BJ (cell line): ENCODE data around the gene SMARCA2. TPM values are rescaled to one million over a fixed set of nuclear protein-coding genes. Genes with fewer than 3 reads are reported as not detected.

Experiments used
- CTCF ChIA-PET: fragments of 350-600 bp; formaldehyde crosslinking; extraction: SDS; loops from one replicate; lab custom pipeline; 2021; ENCODE audit warnings: antibody characterized with exemption, inconsistent platforms; lab: Yijun Ruan, JAX
- POLR2A ChIA-PET: fragments of 300-600 bp; sonication (Branson Sonifier 250); formaldehyde crosslinking; extraction: SDS; loops from one replicate; lab custom pipeline; 2021; ENCODE audit warnings: antibody characterized with exemption; lab: Charles Lee
- DNase-seq: peaks from one replicate; pipeline ENCODE4 v3.0.0-alpha.2; 2011; ENCODE audit warnings: low read depth
- H3K27me3 ChIP-seq: 2 replicates; pipeline ENCODE4 v1.6.0; 2011; ENCODE audit warnings: low read length; ENCODE audit not compliant: control insufficient read depth, insufficient read depth
- H3K36me3 ChIP-seq: 2 replicates; pipeline ENCODE4 v1.5.1; 2011; ENCODE audit warnings: low read length; ENCODE audit not compliant: control insufficient read depth, insufficient read depth
- H3K4me3 ChIP-seq: 2 replicates; pipeline ENCODE4 v1.5.1; 2011; ENCODE audit warnings: low read depth, mild to moderate bottlenecking, control low read depth, low read length
- polyA plus RNA-seq: library from polyadenylated mRNA; depleted of rRNA; stranded (reverse); fragments of >200 nt; gene quantifications from 2 replicates; pipeline ENCODE4 v1.2.3, GENCODE V29; 2011
- TF ChIP-seq, protein P1 (sequence below): IDR thresholded peaks from 2 replicates; pipeline ENCODE4 v1.5.1; 2011; ENCODE audit warnings: low read depth, mild to moderate bottlenecking, control low read depth, inconsistent platforms, low read length, moderate library complexity; ENCODE audit not compliant: insufficient read depth

SMARCA2 gene
- polyA plus RNA-seq, 1 experiment = 67.4 TPM

DNA sequence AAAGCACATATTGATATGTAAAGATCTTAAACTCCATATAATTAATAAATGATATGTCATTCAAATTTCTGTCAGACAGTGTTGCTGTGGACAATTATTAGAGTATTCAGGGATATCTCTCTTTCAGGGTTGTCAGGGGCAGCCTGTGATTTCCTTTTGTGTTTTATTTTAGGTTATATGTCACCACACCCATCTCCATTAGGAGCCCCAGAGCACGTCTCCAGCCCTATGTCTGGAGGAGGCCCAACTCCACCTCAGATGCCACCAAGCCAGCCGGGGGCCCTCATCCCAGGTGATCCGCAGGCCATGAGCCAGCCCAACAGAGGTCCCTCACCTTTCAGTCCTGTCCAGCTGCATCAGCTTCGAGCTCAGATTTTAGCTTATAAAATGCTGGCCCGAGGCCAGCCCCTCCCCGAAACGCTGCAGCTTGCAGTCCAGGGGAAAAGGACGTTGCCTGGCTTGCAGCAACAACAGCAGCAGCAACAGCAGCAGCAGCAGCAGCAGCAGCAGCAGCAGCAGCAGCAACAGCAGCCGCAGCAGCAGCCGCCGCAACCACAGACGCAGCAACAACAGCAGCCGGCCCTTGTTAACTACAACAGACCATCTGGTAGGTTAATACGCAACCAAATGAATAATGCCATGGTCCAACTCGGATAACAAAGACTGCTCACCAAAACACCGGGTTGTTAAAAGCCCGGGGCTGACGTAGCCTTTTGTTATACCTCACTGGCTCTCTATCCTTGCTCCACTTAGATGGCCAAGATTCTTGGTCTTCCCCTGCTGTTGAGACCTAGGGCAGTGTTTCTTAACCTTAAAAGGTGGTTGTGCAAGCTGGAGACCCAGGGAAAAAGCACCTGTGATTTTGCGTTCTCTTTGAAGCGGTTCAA, 24.4 kb downstream of the SMARCA2 start:
- TF ChIP-seq, protein P1, sequence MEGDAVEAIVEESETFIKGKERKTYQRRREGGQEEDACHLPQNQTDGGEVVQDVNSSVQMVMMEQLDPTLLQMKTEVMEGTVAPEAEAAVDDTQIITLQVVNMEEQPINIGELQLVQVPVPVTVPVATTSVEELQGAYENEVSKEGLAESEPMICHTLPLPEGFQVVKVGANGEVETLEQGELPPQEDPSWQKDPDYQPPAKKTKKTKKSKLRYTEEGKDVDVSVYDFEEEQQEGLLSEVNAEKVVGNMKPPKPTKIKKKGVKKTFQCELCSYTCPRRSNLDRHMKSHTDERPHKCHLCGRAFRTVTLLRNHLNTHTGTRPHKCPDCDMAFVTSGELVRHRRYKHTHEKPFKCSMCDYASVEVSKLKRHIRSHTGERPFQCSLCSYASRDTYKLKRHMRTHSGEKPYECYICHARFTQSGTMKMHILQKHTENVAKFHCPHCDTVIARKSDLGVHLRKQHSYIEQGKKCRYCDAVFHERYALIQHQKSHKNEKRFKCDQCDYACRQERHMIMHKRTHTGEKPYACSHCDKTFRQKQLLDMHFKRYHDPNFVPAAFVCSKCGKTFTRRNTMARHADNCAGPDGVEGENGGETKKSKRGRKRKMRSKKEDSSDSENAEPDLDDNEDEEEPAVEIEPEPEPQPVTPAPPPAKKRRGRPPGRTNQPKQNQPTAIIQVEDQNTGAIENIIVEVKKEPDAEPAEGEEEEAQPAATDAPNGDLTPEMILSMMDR = no peak
- H3K27me3 ChIP-seq = no peaks in the 10 kb centered on the region
- H3K36me3 ChIP-seq = peaks cover 8% of the 10 kb centered on the region
- no peak for DNase-seq
- ChIA-PET CTCF (no interaction called here), POLR2A (no interaction called here)
- H3K4me3 ChIP-seq = no peak overlapping the region

- H3K4me3 ChIP-seq = no peak overlapping the region
- H3K36me3 ChIP-seq = peaks cover 6% of the 10 kb centered on the region
- no peak for DNase-seq
- ChIA-PET POLR2A (no interaction called here), CTCF (no interaction called here)
- TF ChIP-seq, protein P1 = no peak
- no peaks in the 10 kb centered on the region for H3K27me3 ChIP-seq
Measured at GRCh38 chr9:2040828-2041227, 25.7 kb downstream of the SMARCA2 start.

GRCh38 chr9:2041736-2042135, 26.6 kb downstream of the SMARCA2 start:
- Histone ChIP-seq H3K27me3 (no peaks in the 10 kb centered on the region), H3K36me3 (peaks cover 6% of the 10 kb centered on the region), H3K4me3 (no peak overlapping the region)
- ChIA-PET CTCF (no interaction called here), POLR2A (no interaction called here)
- TF ChIP-seq, protein P1 = no peak
- DNase-seq = no peak

- ChIA-PET CTCF (interaction anchor here (1.1 kb wide), 1 partner anchor 609 kb away, joined by 3 read pairs; no protein-coding TSS in a partner anchor), POLR2A (no interaction called here)
- TF ChIP-seq, protein P1 = no peak
- Histone ChIP-seq H3K27me3 (no peaks in the 10 kb centered on the region), H3K4me3 (no peak overlapping the region), H3K36me3 (peaks cover 9% of the 10 kb centered on the region)
- no peak for DNase-seq
Measured at GRCh38 chr9:2043243-2043642, 28.1 kb downstream of the SMARCA2 start.

DNA sequence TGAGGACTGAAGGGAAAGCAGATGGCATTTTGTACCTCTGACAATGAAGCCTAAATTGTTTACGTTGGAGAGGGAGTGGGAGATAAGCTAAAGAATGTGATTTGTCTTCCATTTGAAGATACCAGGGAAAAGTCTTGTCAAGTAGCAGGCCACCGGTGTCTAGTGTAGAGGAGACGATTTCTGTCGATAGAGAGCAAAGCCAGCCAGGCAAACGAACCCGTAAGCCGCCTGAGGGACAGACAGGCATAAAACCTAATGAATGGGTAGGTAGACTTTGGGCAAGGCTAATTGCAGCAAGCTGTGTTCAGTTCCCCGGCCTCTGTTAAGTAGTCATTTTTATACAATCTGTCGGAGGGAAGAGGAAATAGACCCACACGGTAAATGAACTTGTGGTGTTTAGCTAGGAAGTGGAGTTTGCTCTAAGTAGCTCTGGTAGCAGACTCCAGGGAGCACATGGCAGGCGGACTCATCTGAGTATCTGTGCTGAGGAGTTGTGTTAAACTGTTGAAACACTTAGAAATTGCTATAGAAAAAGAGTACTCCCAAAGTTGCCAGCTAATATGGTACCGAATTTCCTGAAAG, 28.8 kb downstream of the SMARCA2 start:
- H3K4me3 ChIP-seq = no peak overlapping the region
- peaks cover 9% of the 10 kb centered on the region for H3K36me3 ChIP-seq
- CTCF ChIA-PET = interaction anchor here (1.1 kb wide), 1 partner anchor 608 kb away, joined by 3 read pairs; no protein-coding TSS in a partner anchor
- POLR2A ChIA-PET = no interaction called here
- no peaks in the 10 kb centered on the region for H3K27me3 ChIP-seq
- TF ChIP-seq, protein P1 = no peak
- no peak for DNase-seq
